Prostate gland (tissue), 2 donors: ENCODE results near the gene TSR2. TPM values are rescaled to one million over a fixed set of nuclear protein-coding genes. Genes with fewer than 3 reads are reported as not detected.

ENCODE experiments used
- DNase-seq: peaks from one replicate; pipeline ENCODE4 v3.0.0-alpha.2; 2019; ENCODE audit warnings: low spot score
- H3K27ac ChIP-seq, 2 donors: fragments of 200-600 bp; sonication (generic); 2 replicates each; pipeline ENCODE4 v1.5.1; 2017 to 2019
- H3K27me3 ChIP-seq: fragments of 200-600 bp; sonication (generic); replicated peaks from 2 replicates; pipeline ENCODE4 v1.5.1; 2019; ENCODE audit not compliant: insufficient read depth
- H3K36me3 ChIP-seq, 2 donors: fragments of 200-600 bp; sonication (generic); 1 replicate in 1 of 2; 2 replicates in 1 of 2; pipeline versions ENCODE4 v1.5.1 to v1.8.1; 2017 to 2019
- H3K4me1 ChIP-seq: fragments of 200-600 bp; sonication (generic); replicated peaks from 2 replicates; pipeline ENCODE4 v1.5.1; 2019
- H3K4me3 ChIP-seq, 2 donors: fragments of 200-600 bp; sonication (generic); 2 replicates each; pipeline ENCODE4 v1.5.1; 2017 to 2019
- H3K9me3 ChIP-seq: fragments of 200-600 bp; sonication (generic); 2 replicates; pipeline ENCODE4 v1.5.1; 2017
- CTCF ChIP-seq, 4 experiments: fragments of 200-600 bp in 2 of 4; fragments of 450-650 bp in 2 of 4; sonication (generic) in 2 of 4; IDR thresholded peaks; 1 replicate in 3 of 4; 2 replicates in 1 of 4; pipeline ENCODE4 v1.5.1; 2016 to 2019; ENCODE audit warnings: antibody characterized with exemption in 4 of 4, mild to moderate bottlenecking in 2 of 4, moderate library complexity in 2 of 4
- POLR2A ChIP-seq: fragments of 450-650 bp; IDR thresholded peaks from one replicate; pipeline ENCODE4 v1.6.1; 2016; ENCODE audit warnings: antibody characterized with exemption, mild to moderate bottlenecking
- POLR2AphosphoS5 ChIP-seq: sonication (generic); formaldehyde crosslinking; IDR thresholded peaks from one replicate; pipeline ENCODE4 v1.6.1; 2017; ENCODE audit warnings: antibody characterized with exemption
- WGBS: methylation state at CpG from one replicate; pipeline ENCODE4 v1.1.5; 2018; 5-methylcytosine and 5-hydroxymethylcytosine counted together
- intact Hi-C: fragments of 100-400 bp; cut with DNase I; formaldehyde crosslinking; loops from one replicate; pipeline ENCODE4 v1.14.2; 2022
- total RNA-seq, 2 donors: library from RNA; depleted of rRNA; stranded (reverse); fragments of >200 nt; gene quantifications; one replicate each; pipeline ENCODE4 v1.1.0, GENCODE V29; 2016

TSR2 gene
- total RNA-seq, 2 donors from 2014 or later = 24.4 to 24.7 TPM

GRCh38 chrX:54473993-54474859 is 34.0 kb downstream of the TSR2 start:
- Histone ChIP-seq H3K9me3 (no peaks in the 10 kb centered on the region), H3K27me3 (no peaks in the 10 kb centered on the region), H3K36me3 (no peaks in the 10 kb centered on the region), H3K27ac (no peak overlapping the region), H3K4me3 (no peak overlapping the region), H3K4me1 (no peaks in the 10 kb centered on the region)
- TF ChIP-seq CTCF (IDR thresholded peaks at IDR 0.05) (no peak), POLR2A (no peak), POLR2AphosphoS5 (no peak)
- 77% methylated on average over 10 of the region's 10 CpGs for WGBS
- intact Hi-C loops = no loop called here
- no peak for DNase-seq

DNA sequence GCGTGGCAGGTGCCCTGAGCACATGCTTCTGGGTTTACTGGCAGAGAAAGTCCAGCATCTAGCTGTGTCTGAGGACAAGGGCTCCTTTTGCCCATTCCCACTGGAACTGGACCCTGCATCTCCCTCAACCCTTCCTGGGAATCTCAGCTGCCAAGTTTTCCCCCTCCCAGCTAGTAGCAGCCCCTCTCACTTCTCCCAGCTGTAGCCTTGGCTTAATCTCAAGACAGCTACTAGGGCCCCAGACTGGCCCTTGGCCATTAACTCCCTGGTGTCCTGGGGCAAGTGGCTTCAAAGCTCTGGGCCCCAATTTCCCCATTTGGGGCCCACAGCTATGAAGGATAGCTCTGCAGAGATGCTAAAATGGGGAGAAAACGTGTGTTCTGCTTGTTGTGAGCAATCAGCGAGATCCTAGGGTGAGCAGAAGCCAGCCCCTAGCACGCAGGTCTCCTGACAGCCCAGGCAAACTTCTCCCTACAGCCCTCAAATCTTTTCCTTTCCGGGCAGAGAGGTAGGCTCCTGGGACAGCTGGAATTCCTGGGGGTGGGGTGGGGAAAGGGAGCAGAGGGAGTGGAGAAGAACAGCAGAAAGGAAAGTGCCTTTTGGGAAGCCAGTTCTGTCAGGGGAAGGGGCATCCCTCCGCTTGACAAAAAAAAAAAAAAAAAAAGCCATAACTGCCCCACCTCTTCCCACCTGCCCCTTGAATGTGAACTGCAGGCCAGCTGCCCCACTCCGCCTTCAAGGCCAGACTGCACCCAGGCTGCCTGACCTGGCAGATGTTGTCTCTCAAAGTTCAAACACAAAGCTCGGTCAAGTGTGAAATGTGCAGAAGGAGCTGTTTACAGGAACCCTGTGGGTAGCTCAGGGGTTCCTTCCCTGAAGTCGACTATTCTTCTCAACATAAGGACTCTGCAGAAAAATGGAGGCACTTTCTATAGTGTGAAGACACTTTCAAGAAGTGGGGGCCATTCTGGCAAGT is 39.2 kb downstream of the TSR2 start:
- Histone ChIP-seq H3K27me3 (no peaks in the 10 kb centered on the region), H3K4me3 (no peak overlapping the region), H3K27ac (no peak overlapping the region), H3K9me3 (no peaks in the 10 kb centered on the region), H3K36me3 (no peaks in the 10 kb centered on the region), H3K4me1 (no peaks in the 10 kb centered on the region)
- no peak for DNase-seq
- TF ChIP-seq POLR2A (no peak), POLR2AphosphoS5 (no peak), CTCF (IDR thresholded peaks at IDR 0.05) (no peak)
- WGBS = 40% methylated on average over 9 of the region's 9 CpGs
- intact Hi-C loops = no loop called here

GRCh38 chrX:54482839-54483593 is 42.8 kb downstream of the TSR2 start:
- H3K27me3 ChIP-seq = no peaks in the 10 kb centered on the region
- TF ChIP-seq CTCF (IDR thresholded peaks at IDR 0.05) = no peak
- TF ChIP-seq POLR2AphosphoS5 = no peak
- TF ChIP-seq POLR2A = no peak
- intact Hi-C loops = no loop called here
- H3K4me1 ChIP-seq = no peaks in the 10 kb centered on the region
- no peak for DNase-seq
- no peaks in the 10 kb centered on the region for H3K9me3 ChIP-seq
- WGBS = 27% methylated on average over 11 of the region's 21 CpGs
- H3K36me3 ChIP-seq = no peaks in the 10 kb centered on the region
- H3K27ac ChIP-seq = no peak overlapping the region
- no peak overlapping the region for H3K4me3 ChIP-seq

GRCh38 chrX:54483946-54484345 is 43.7 kb downstream of the TSR2 start:
- TF ChIP-seq CTCF (IDR thresholded peaks at IDR 0.05) (no peak), POLR2A (no peak), POLR2AphosphoS5 (no peak)
- no peak overlapping the region for H3K27ac ChIP-seq
- no peaks in the 10 kb centered on the region for H3K36me3 ChIP-seq
- 39% methylated on average over 9 of the region's 9 CpGs for WGBS
- no peak for DNase-seq
- intact Hi-C loops = no loop called here
- no peaks in the 10 kb centered on the region for H3K9me3 ChIP-seq
- no peaks in the 10 kb centered on the region for H3K4me1 ChIP-seq
- H3K27me3 ChIP-seq = no peaks in the 10 kb centered on the region
- H3K4me3 ChIP-seq = no peak overlapping the region
